ENCODE data around the gene FNBP1. TPM values are rescaled to one million over a fixed set of nuclear protein-coding genes. Genes with fewer than 3 reads are reported as not detected.

The FNBP1 gene
- total and polyA plus RNA-seq, 2 of the 8 experiments (the other 6 are each of a cell fraction or from before 2014, with no cell fraction given): 7.2 to 40.9 TPM

GRCh38 chr9:130072515-130073235 is 29.7 kb upstream of the FNBP1 start (continued):
- no peak for TF ChIP-seq GABPA (IDR thresholded peaks at IDR 0.05; ENCODE audit: borderline replicate concordance, insufficient read depth, low read length)
